ENCODE data around the gene MMADHC. TPM values are rescaled to one million over a fixed set of nuclear protein-coding genes. Genes with fewer than 3 reads are reported as not detected.

MMADHC gene
- total RNA-seq, 1 experiment from 2014 or later: 149 TPM

GRCh38 chr2:149597050-149597667 lies 9.6 kb upstream of the MMADHC start:
- Histone ChIP-seq H2AFZ (ENCODE audit: low read length) (no peak overlapping the region), H2BK15ac (ENCODE audit: low read depth, low read length) (no peak overlapping the region), H3K9me3 (ENCODE audit: control insufficient read depth, low read depth, low read length) (no peaks in the 10 kb centered on the region), H4K8ac (replicated peaks; ENCODE audit: insufficient read length, low read depth, low read length) (no peak overlapping the region), H3K79me1 (ENCODE audit: insufficient read depth, low read depth, low read length, poor library complexity, severe bottlenecking) (no peaks in the 10 kb centered on the region), H3K27ac (ENCODE audit: insufficient read length, low read depth, low read length) (no peak overlapping the region), H3K9ac (ENCODE audit: extremely low read depth, insufficient read length, low read length) (no peak overlapping the region), H2BK5ac (ENCODE audit: insufficient read length, low read length) (no peak overlapping the region), H2BK12ac (ENCODE audit: insufficient read length, low read depth, low read length) (no peak overlapping the region), H3K23ac (ENCODE audit: insufficient read length, low read depth, low read length) (no peak overlapping the region), H3K4ac (ENCODE audit: low read depth, low read length) (no peak overlapping the region), H2AK5ac (ENCODE audit: insufficient read length, low read length) (no peak overlapping the region), H3K4me1 (ENCODE audit: insufficient read depth, low read length) (no peaks in the 10 kb centered on the region), H3K14ac (ENCODE audit: insufficient read depth, low read length) (no peak overlapping the region), H4K5ac (ENCODE audit: insufficient read length, low read depth, low read length) (no peak overlapping the region), H4K20me1 (ENCODE audit: control insufficient read depth, insufficient read depth, insufficient read length) (no peaks in the 10 kb centered on the region), H3K27me3 (ENCODE audit: insufficient read depth, low read length) (no peaks in the 10 kb centered on the region), H3K4me2 (ENCODE audit: insufficient read depth, insufficient read length, low read length) (no peak overlapping the region), H3T11ph (ENCODE audit: low read length) (no peak overlapping the region), H3K23me2 (ENCODE audit: insufficient read length, low read depth, low read length, poor library complexity, severe bottlenecking) (no peaks in the 10 kb centered on the region), H4K91ac (ENCODE audit: insufficient read length, low read depth, low read length) (no peak overlapping the region), H2BK20ac (ENCODE audit: low read depth, low read length, poor library complexity, severe bottlenecking) (no peak overlapping the region), H2BK120ac (ENCODE audit: low read depth, low read length, poor library complexity, severe bottlenecking) (no peak overlapping the region), H3K56ac (ENCODE audit: insufficient read length, low read depth, low read length) (no peak overlapping the region), H3K79me2 (ENCODE audit: insufficient read depth, low read length) (no peaks in the 10 kb centered on the region), H3K18ac (ENCODE audit: insufficient read length, low read depth, low read length) (no peak overlapping the region)
- Mint-ChIP-seq H3K27ac (peak overlapping the region in 1 of 3 experiments; percentile 50; a peak in 1 of 7 replicates), H3K4me1 (peaks cover 16 to 22% of the 10 kb centered on the region in 2 experiments), H3K36me3 (ENCODE audit: insufficient read depth in 1 of 3, low read depth in 3 of 3) (peaks cover 2 to 14% (median 2%) of the 10 kb centered on the region in 3 experiments; a peak in 3 of 7 replicates), H3K9me3 (peaks cover 16 to 19% of the 10 kb centered on the region in 2 experiments), H3K27me3 (ENCODE audit: low read depth) (no peaks in the 10 kb centered on the region), H3K4me3 (no peak overlapping the region)
- no peak for DNase-seq
- WGBS (ENCODE audit: extremely low coverage, insufficient read length, low lambda C conversion rate): no CpG with 5 or more reads among the region's 7 CpGs
- TF ChIP-seq, protein P1, sequence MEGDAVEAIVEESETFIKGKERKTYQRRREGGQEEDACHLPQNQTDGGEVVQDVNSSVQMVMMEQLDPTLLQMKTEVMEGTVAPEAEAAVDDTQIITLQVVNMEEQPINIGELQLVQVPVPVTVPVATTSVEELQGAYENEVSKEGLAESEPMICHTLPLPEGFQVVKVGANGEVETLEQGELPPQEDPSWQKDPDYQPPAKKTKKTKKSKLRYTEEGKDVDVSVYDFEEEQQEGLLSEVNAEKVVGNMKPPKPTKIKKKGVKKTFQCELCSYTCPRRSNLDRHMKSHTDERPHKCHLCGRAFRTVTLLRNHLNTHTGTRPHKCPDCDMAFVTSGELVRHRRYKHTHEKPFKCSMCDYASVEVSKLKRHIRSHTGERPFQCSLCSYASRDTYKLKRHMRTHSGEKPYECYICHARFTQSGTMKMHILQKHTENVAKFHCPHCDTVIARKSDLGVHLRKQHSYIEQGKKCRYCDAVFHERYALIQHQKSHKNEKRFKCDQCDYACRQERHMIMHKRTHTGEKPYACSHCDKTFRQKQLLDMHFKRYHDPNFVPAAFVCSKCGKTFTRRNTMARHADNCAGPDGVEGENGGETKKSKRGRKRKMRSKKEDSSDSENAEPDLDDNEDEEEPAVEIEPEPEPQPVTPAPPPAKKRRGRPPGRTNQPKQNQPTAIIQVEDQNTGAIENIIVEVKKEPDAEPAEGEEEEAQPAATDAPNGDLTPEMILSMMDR (conservative IDR thresholded peaks at IDR 0.05): no peak

All from H9 (cell line).